ENCODE measurements around the gene PAWR. TPM values are rescaled to one million over a fixed set of nuclear protein-coding genes. Genes with fewer than 3 reads are reported as not detected.

The PAWR gene
- total RNA-seq, 1 experiment from 2014 or later: 106 TPM

GRCh38 chr12:79690142-79690637 lies 574 bp downstream of the PAWR start:
- Histone ChIP-seq H3K36me3 (ENCODE audit: control insufficient read depth in 1 of 2, insufficient read depth in 2 of 2, low read length in 2 of 2) (no peaks in the 10 kb centered on the region), H3K27ac (ENCODE audit: low read depth, low read length) (peak overlapping the region; percentile 96), H3K4me2 (ENCODE audit: low read length) (peak overlapping the region; percentile 95), H2AFZ (ENCODE audit: low read depth, low read length, poor library complexity, severe bottlenecking) (no peak overlapping the region), H3K9me2 (ENCODE audit: insufficient read depth) (no peaks in the 10 kb centered on the region), H3K79me2 (ENCODE audit: insufficient read depth, low read length) (peaks cover 49% of the 10 kb centered on the region), H3K9ac (ENCODE audit: low read length) (peak overlapping the region; percentile 80), H3K27me3 (ENCODE audit: insufficient read depth, low read length) (no peaks in the 10 kb centered on the region), H3K4me3 (replicated peaks in 1 of 2; ENCODE audit: low read depth in 1 of 2, low read length in 2 of 2) (peak overlapping the region; percentile 65 to 78), H4K20me1 (ENCODE audit: insufficient read depth) (peaks cover 10% of the 10 kb centered on the region; the same call in 1 of the 2 replicates), H3K9me3 (ENCODE audit: control insufficient read depth in 1 of 2, insufficient read depth in 1 of 2, low read depth in 1 of 2, low read length in 2 of 2) (no peaks in the 10 kb centered on the region), H3K4me1 (ENCODE audit: control insufficient read depth in 1 of 2, insufficient read depth in 2 of 2, low read length in 2 of 2) (peaks cover 24 to 43% of the 10 kb centered on the region in 2 experiments)
- BruUV-seq (replicated peaks): no TSS peak
- TF ChIP-seq MAX (IDR thresholded peaks at IDR 0.05) (no peak), ZBTB33 (IDR thresholded peaks at IDR 0.05; ENCODE audit: extremely low read depth, insufficient replicate concordance, low read length) (no peak), ZNF274 (IDR thresholded peaks at IDR 0.05; ENCODE audit: low read depth, low read length) (no peak), CBX3 (IDR thresholded peaks at IDR 0.05; ENCODE audit: low read depth) (no peak), SIN3A (IDR thresholded peaks at IDR 0.05; ENCODE audit: low read depth) (peak; percentile 29), CEBPB (IDR thresholded peaks at IDR 0.05; ENCODE audit: low read depth) (no peak), EZH2 (IDR thresholded peaks at IDR 0.05) (no peak), EZH2phosphoT487 (IDR thresholded peaks at IDR 0.05; ENCODE audit: borderline replicate concordance) (no peak), ELF1 (IDR thresholded peaks at IDR 0.05; ENCODE audit: borderline replicate concordance, low read depth) (no peak), YY1 (IDR thresholded peaks at IDR 0.05; ENCODE audit: extremely low read depth, insufficient replicate concordance, low read depth, low read length) (no peak), POLR2A (IDR thresholded peaks at IDR 0.05; ENCODE audit: borderline replicate concordance, extremely low read depth, insufficient read depth, insufficient read length) (peak; percentile 1), ZFX (IDR thresholded peaks at IDR 0.05) (0 out of 2 replicates have a peak, but pooled peaks have one; percentile 4), CTCF (IDR thresholded peaks at IDR 0.05 in 2 of 3, conservative IDR thresholded peaks at IDR 0.05 in 1 of 3; ENCODE audit: borderline replicate concordance in 1 of 3, insufficient read depth in 1 of 3, low read depth in 2 of 3, low read length in 2 of 3) (no peak), EGR1 (IDR thresholded peaks at IDR 0.05; ENCODE audit: low read depth) (peak; percentile 59), SP1 (IDR thresholded peaks at IDR 0.05; ENCODE audit: low read depth) (no peak), POLR2AphosphoS5 (IDR thresholded peaks at IDR 0.05; ENCODE audit: low read depth, low read length) (no peak), SRF (IDR thresholded peaks at IDR 0.05; ENCODE audit: low read depth) (no peak), RAD21 (IDR thresholded peaks at IDR 0.05; ENCODE audit: low read depth) (no peak), ATF3 (IDR thresholded peaks at IDR 0.05) (no peak), FOSL1 (IDR thresholded peaks at IDR 0.05; ENCODE audit: low read depth) (no peak)
- ATAC-seq: peak; percentile 26
- intact Hi-C loops (cut with micrococcal nuclease): loop anchor here (5.0 kb wide), 1 partner anchor 133 kb away; no protein-coding TSS in a partner anchor
- POLR2A ChIA-PET: interaction anchor here (0.6 to 2.1 kb wide), 5 partner anchors 10 to 119 kb away, joined by 3 to 6 read pairs (median 4); no protein-coding TSS in a partner anchor
- CTCF ChIA-PET: interaction anchor here (0.6 to 0.8 kb wide), 4 partner anchors 17 to 370 kb away, joined by 3 read pairs; no protein-coding TSS in a partner anchor
- DNase-seq (ENCODE audit: low read depth, low spot score): no peak
- RAD21 ChIA-PET (ENCODE audit: low non-redundant PET in 1 of 2, low total read pairs in 2 of 2, uncharacterized antibody in 2 of 2, unreplicated experiment in 2 of 2): interaction anchor here in 1 of 2 experiments (0.6 kb wide), 1 partner anchor 1501 kb away, joined by 4 read pairs; no protein-coding TSS in a partner anchor
